ENCODE data around the gene RSRC1. TPM values are rescaled to one million over a fixed set of nuclear protein-coding genes. Genes with fewer than 3 reads are reported as not detected.
"Not testable (repeated sequence)": the region's sequence is repeated elsewhere in the genome, so short reads cannot be mapped to it uniquely, and the experiment has no call there.

Gene RSRC1
- 46.5 and 46.9 TPM in 2 replicates for total RNA-seq

- intact Hi-C loops (cut with micrococcal nuclease): loop anchor here (1.0 to 10.0 kb wide), 6 partner anchors 12 to 535 kb away; partner anchors contain the start of gene GFM1
- peak; percentile 74 for DNase-seq (ENCODE audit: low spot score)
- peaks cover 23% of the 10 kb centered on the region for H3K9me3 Mint-ChIP-seq
- H3K4me1 Mint-ChIP-seq (ENCODE audit: low read depth): peaks cover 49% of the 10 kb centered on the region
- H3K27me3 Mint-ChIP-seq (ENCODE audit: low read depth): peaks cover 37% of the 10 kb centered on the region
- peak within 1 kb of the TSS; percentile 89 for H3K4me3 Mint-ChIP-seq (ENCODE audit: low read depth)
- H3K27ac Mint-ChIP-seq: peak within 1 kb of the TSS; percentile 60
- peaks cover 34% of the 10 kb centered on the region for H3K36me3 Mint-ChIP-seq (ENCODE audit: low read depth)
These were observed at the start of gene RSRC1 for GRCh38 chr3:158109804-158110657. RSRC1 (plus strand) TSS chr3:158110089; CDS start chr3:158122105, 12,016 bp downstream.

- intact Hi-C loops (cut with micrococcal nuclease); H3K27me3 Mint-ChIP-seq (ENCODE audit: low read depth); DNase-seq (ENCODE audit: low spot score); H3K4me1 Mint-ChIP-seq (ENCODE audit: low read depth); H3K27ac Mint-ChIP-seq; H3K9me3 Mint-ChIP-seq; H3K36me3 Mint-ChIP-seq (ENCODE audit: low read depth); H3K4me3 Mint-ChIP-seq (ENCODE audit: low read depth): not testable (repeated sequence)
These were observed 44.3 kb upstream of the RSRC1 start for GRCh38 chr3:158065574-158065973.

GRCh38 chr3:158072790-158073189 lies 37.1 kb upstream of the RSRC1 start:
- intact Hi-C loops (cut with micrococcal nuclease): no loop called here
- no peak overlapping the region for H3K27ac Mint-ChIP-seq
- H3K4me3 Mint-ChIP-seq (ENCODE audit: low read depth): no peak overlapping the region
- H3K36me3 Mint-ChIP-seq (ENCODE audit: low read depth): no peaks in the 10 kb centered on the region
- no peaks in the 10 kb centered on the region for H3K27me3 Mint-ChIP-seq (ENCODE audit: low read depth)
- H3K9me3 Mint-ChIP-seq: no peaks in the 10 kb centered on the region
- H3K4me1 Mint-ChIP-seq (ENCODE audit: low read depth): no peaks in the 10 kb centered on the region
- DNase-seq (ENCODE audit: low spot score): no peak

DNA sequence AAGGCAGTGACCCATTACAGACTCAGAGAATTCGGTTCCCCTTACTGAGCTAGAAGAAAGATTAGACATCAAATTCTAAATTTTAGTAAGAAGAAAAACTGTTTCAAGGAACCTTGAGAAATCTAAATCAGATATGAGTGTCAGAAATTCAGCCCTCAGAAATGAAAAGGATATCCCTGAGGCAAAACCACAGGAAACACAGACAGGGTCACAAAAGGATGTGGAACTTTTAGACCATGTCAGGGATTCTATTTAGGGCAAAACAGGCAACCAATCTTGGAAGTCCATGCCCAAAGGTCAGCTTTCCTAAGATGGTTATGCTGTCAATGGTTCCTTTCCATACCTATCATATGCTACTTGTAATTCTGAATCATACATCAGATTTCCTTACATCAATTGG lies 35.3 kb upstream of the RSRC1 start:
- no peaks in the 10 kb centered on the region for H3K9me3 Mint-ChIP-seq
- no peaks in the 10 kb centered on the region for H3K36me3 Mint-ChIP-seq (ENCODE audit: low read depth)
- H3K4me3 Mint-ChIP-seq (ENCODE audit: low read depth): no peak overlapping the region
- H3K4me1 Mint-ChIP-seq (ENCODE audit: low read depth): no peaks in the 10 kb centered on the region
- H3K27ac Mint-ChIP-seq: no peak overlapping the region
- DNase-seq (ENCODE audit: low spot score): no peak
- no peaks in the 10 kb centered on the region for H3K27me3 Mint-ChIP-seq (ENCODE audit: low read depth)
- intact Hi-C loops (cut with micrococcal nuclease): no loop called here

DNA sequence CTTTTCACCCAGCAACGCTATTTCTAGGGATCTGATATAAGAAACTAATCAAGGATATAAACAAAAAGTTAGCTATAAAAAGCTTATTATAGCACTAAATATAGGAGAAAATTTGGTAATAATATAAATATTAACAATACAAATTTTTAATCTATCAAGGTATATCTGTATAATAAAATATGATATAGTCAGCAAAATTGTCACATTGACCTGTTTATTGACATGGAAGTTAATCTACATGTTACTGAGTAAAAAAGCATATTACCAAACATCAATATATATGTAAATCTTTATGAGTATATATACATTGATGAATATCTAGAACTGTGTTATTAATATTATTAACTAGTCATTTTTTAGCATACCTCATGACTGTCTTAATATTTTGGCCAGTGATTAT lies 30.3 kb upstream of the RSRC1 start:
- no peak overlapping the region for H3K27ac Mint-ChIP-seq
- H3K9me3 Mint-ChIP-seq: no peaks in the 10 kb centered on the region
- H3K36me3 Mint-ChIP-seq (ENCODE audit: low read depth): no peaks in the 10 kb centered on the region
- DNase-seq (ENCODE audit: low spot score): no peak
- no peaks in the 10 kb centered on the region for H3K4me1 Mint-ChIP-seq (ENCODE audit: low read depth)
- H3K4me3 Mint-ChIP-seq (ENCODE audit: low read depth): no peak overlapping the region
- no peaks in the 10 kb centered on the region for H3K27me3 Mint-ChIP-seq (ENCODE audit: low read depth)
- intact Hi-C loops (cut with micrococcal nuclease): no loop called here

DNA sequence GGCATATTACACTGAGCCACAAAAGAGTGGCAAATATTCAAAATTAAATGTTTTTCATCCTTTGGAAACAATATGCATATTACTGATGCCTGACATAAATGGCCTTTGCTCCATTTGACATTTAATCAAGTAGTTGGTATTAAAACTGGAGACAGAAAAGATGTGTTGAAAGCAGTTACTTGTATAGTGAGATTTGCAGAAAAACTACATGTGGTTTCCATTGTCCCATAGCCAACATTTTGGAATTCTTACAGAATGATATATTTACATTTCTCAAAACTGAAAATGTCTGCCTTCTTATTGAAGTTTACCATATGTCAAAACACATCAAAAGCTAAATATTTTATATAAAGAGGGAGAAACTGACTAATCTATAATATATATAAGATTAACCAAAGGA lies 25.2 kb upstream of the RSRC1 start:
- Mint-ChIP-seq H3K4me1 (ENCODE audit: low read depth) (no peaks in the 10 kb centered on the region), H3K9me3 (no peaks in the 10 kb centered on the region), H3K27ac (no peak overlapping the region), H3K36me3 (ENCODE audit: low read depth) (no peaks in the 10 kb centered on the region), H3K4me3 (ENCODE audit: low read depth) (no peak overlapping the region), H3K27me3 (ENCODE audit: low read depth) (peaks cover 15% of the 10 kb centered on the region)
- no peak for DNase-seq (ENCODE audit: low spot score)
- intact Hi-C loops (cut with micrococcal nuclease): no loop called here

- Mint-ChIP-seq H3K4me1 (ENCODE audit: low read depth) (no peaks in the 10 kb centered on the region), H3K27me3 (ENCODE audit: low read depth) (peaks cover 22% of the 10 kb centered on the region), H3K36me3 (ENCODE audit: low read depth) (no peaks in the 10 kb centered on the region), H3K27ac (no peak overlapping the region), H3K9me3 (no peaks in the 10 kb centered on the region), H3K4me3 (ENCODE audit: low read depth) (no peak overlapping the region)
- intact Hi-C loops (cut with micrococcal nuclease): no loop called here
- DNase-seq (ENCODE audit: low spot score): no peak
These were observed 24.5 kb upstream of the RSRC1 start for GRCh38 chr3:158085358-158085757.

- Mint-ChIP-seq H3K27ac (no peak overlapping the region), H3K4me1 (ENCODE audit: low read depth) (no peaks in the 10 kb centered on the region), H3K27me3 (ENCODE audit: low read depth) (peaks cover 28% of the 10 kb centered on the region), H3K4me3 (ENCODE audit: low read depth) (no peak overlapping the region), H3K36me3 (ENCODE audit: low read depth) (no peaks in the 10 kb centered on the region), H3K9me3 (no peaks in the 10 kb centered on the region)
- intact Hi-C loops (cut with micrococcal nuclease): no loop called here
- DNase-seq (ENCODE audit: low spot score): no peak
These were observed 24.0 kb upstream of the RSRC1 start for GRCh38 chr3:158085931-158086330.

GRCh38 chr3:158086361-158086760 lies 23.5 kb upstream of the RSRC1 start:
- Mint-ChIP-seq H3K27me3 (ENCODE audit: low read depth) (peaks cover 30% of the 10 kb centered on the region), H3K9me3 (no peaks in the 10 kb centered on the region), H3K4me1 (ENCODE audit: low read depth) (no peaks in the 10 kb centered on the region), H3K4me3 (ENCODE audit: low read depth) (no peak overlapping the region), H3K27ac (no peak overlapping the region), H3K36me3 (ENCODE audit: low read depth) (no peaks in the 10 kb centered on the region)
- intact Hi-C loops (cut with micrococcal nuclease): no loop called here
- DNase-seq (ENCODE audit: low spot score): no peak

DNA sequence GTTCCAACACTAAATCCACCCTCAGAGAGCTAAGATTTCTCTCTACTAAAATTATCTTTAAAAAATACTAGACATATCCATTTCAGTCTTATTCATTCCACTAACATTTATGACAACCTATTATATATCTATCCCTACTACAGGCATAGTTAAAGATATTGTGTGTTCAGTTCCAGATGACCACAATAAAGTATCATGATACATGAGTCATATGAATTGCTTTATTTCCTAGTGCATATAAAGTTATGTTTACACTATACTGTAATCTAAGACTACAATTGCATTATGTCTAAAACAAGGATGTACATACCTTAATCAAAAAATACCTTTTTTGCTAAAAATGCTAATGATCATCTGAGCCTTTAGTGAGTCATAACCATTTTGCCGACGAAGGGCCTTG lies 23.1 kb upstream of the RSRC1 start:
- Mint-ChIP-seq H3K36me3 (ENCODE audit: low read depth) (no peaks in the 10 kb centered on the region), H3K27me3 (ENCODE audit: low read depth) (peaks cover 34% of the 10 kb centered on the region), H3K9me3 (no peaks in the 10 kb centered on the region), H3K4me1 (ENCODE audit: low read depth) (no peaks in the 10 kb centered on the region), H3K27ac (no peak overlapping the region), H3K4me3 (ENCODE audit: low read depth) (no peak overlapping the region)
- intact Hi-C loops (cut with micrococcal nuclease): no loop called here
- no peak for DNase-seq (ENCODE audit: low spot score)

DNA sequence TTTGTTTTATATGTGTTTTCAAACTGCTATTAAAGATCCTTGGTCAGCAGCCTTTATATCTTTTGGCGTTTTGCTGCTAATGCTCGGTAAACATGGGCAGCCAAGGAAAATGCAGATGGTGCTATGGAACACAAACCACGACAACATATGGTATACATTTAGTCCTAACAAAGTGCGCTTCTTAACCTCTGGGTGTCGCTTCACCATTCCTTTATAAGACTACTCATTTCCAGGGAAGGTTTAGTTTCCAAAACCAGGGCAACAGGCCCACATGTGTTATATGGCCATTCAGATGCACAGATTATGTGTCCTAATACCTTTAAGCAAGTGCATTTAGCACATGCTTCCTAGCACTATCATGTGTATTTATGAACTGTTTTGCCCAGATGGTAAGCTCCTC lies 18.4 kb upstream of the RSRC1 start:
- DNase-seq (ENCODE audit: low spot score): no peak
- Mint-ChIP-seq H3K27me3 (ENCODE audit: low read depth) (peaks cover 66% of the 10 kb centered on the region), H3K9me3 (no peaks in the 10 kb centered on the region), H3K27ac (no peak overlapping the region), H3K36me3 (ENCODE audit: low read depth) (no peaks in the 10 kb centered on the region), H3K4me1 (ENCODE audit: low read depth) (no peaks in the 10 kb centered on the region), H3K4me3 (ENCODE audit: low read depth) (no peak overlapping the region)
- intact Hi-C loops (cut with micrococcal nuclease): loop anchor here (10.0 kb wide), 1 partner anchor 713 kb away; the partner anchor contains the start of gene MFSD1

GRCh38 chr3:158093526-158093925 lies 16.4 kb upstream of the RSRC1 start:
- H3K36me3 Mint-ChIP-seq (ENCODE audit: low read depth): no peaks in the 10 kb centered on the region
- intact Hi-C loops (cut with micrococcal nuclease): loop anchor here (10.0 kb wide), 1 partner anchor 711 kb away; the partner anchor contains the start of gene MFSD1

DNA sequence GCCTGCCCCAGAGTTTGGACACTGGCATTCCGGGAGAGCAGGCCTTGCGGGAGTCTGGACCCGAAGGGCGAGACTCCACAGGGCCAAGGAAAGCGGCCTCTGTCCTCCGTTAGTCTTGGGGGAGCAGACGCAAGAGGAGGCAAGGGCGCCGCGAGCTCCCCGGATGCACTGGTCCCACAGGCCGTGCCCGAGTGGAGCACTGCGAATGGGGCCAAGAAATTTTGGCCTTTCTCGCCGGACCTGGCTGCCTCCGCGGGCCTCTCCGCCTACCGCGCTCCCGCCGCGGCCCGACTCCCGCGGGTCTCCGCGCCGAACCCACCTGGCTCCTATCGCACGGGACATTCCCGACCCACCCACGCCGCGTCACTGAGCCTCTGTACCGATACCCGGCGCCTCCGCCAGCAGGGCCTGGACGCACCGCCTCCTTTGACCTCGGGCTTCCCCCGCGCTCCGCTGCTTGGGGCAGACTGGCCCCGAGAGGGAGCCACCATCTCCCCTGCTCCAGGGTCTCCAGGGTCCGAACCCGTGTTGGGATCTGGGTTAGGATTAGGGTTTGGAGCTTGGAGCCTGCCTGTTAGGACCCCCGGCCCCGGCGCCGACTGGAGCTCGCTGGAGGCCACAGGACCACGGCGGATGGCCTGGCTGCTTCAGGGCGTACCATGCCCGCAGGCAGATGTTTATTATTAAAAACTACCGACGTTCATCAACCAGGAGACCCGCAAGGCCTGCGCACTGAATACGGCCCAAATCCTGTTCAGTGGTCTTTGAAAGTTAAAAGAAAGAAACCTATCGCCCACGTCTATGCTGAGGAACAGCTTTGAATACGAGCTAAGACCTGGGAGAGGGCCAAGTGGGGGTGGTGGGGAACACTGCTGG lies 15.4 kb upstream of the RSRC1 start:
- DNase-seq (ENCODE audit: low spot score): no peak
- intact Hi-C loops (cut with micrococcal nuclease): loop anchor here (10.0 kb wide), 1 partner anchor 710 kb away; the partner anchor contains the start of gene MFSD1
- Mint-ChIP-seq H3K36me3 (ENCODE audit: low read depth) (no peaks in the 10 kb centered on the region), H3K4me3 (ENCODE audit: low read depth) (no peak overlapping the region), H3K9me3 (no peaks in the 10 kb centered on the region), H3K4me1 (ENCODE audit: low read depth) (peaks cover 6% of the 10 kb centered on the region), H3K27ac (no peak overlapping the region), H3K27me3 (ENCODE audit: low read depth) (peaks cover 88% of the 10 kb centered on the region)

More at GRCh38 chr3:158093526-158093925, 16.4 kb upstream of the RSRC1 start:
- no peak for DNase-seq (ENCODE audit: low spot score)
- H3K9me3 Mint-ChIP-seq: no peaks in the 10 kb centered on the region
- no peak overlapping the region for H3K4me3 Mint-ChIP-seq (ENCODE audit: low read depth)
- peaks cover 6% of the 10 kb centered on the region for H3K4me1 Mint-ChIP-seq (ENCODE audit: low read depth)
- peaks cover 81% of the 10 kb centered on the region for H3K27me3 Mint-ChIP-seq (ENCODE audit: low read depth)
- no peak overlapping the region for H3K27ac Mint-ChIP-seq
